ENCODE data around the gene CDIP1.

The CDIP1 gene

GRCh38 chr16:4486126-4486893 is 52.3 kb downstream of the CDIP1 start:
- no peak for DNase-seq

GRCh38 chr16:4481963-4482362 is 56.6 kb downstream of the CDIP1 start:
- no peak for DNase-seq

DNA sequence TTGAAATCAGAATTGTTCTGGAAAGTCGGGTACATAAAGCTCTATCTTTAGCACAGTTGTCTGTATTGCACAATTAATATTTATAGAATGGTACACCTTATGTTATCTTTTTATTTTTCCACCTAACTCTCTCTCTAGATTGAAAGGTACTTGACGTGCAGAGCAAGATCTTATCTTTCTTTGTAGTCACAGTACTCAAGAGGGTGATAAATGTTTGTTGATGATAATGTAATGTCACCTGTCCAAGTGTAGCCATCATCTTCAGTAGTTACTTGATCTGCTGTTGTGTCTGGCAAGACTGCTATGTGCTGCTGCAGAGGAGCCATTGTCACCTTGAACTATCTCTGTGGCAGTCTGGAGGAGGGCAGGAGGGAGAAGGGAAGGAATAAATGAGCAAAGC is 57.0 kb downstream of the CDIP1 start:
- DNase-seq = no peak

- DNase-seq = peak; percentile 47
These were observed 60.6 kb downstream of the CDIP1 start for GRCh38 chr16:4477966-4478365.

DNA sequence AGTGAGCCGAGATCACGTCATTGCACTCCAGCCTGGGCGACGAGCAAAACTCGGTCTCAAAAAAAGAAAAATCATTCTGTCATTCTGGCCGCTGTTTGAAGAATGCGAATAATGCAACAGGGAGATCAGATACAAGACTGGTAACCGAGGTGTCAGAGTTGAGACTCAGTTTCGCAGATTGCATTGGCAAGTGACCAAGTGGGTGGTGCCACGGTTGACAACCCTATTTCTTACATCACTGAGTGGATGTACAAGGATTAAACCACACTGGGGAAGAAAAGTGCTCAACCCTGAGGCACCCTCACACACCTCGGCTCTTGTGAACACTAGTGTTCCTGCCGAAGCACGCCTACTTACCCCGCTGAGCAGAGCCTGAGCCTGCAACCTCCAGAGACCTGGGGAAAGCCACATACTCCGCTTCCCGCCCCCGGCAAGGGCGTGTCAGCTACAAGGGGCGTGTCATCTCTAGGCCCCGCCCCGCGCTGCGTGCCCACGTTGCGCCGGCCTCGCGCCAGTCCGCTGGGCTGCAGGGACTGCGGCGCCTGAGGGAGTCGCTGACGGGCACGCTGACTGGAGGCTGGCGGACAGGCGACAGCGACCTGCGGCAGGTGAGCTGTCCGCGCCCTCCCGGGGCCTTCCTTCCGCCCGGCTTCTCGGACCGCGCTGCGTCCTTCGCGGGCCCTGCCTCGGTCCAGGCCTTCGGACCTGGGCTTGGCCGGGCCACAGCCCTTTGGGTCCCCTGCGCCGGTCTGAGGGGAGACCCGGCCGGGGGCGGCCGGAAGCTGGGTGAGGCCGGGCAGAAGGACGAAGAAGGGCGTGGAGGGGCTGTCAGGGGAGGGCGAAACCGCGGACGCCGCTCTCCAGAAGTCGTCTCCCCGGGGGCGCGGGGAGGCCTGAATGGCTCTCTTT is 62.4 kb downstream of the CDIP1 start, which contains the start of gene HMOX2:
Gene HMOX2, plus strand, starts transcription at position 519 of the 909 bp plus-strand sequence. CDS start 29,127 bp downstream, outside the sequence.
- peak; percentile 95 for DNase-seq

DNA sequence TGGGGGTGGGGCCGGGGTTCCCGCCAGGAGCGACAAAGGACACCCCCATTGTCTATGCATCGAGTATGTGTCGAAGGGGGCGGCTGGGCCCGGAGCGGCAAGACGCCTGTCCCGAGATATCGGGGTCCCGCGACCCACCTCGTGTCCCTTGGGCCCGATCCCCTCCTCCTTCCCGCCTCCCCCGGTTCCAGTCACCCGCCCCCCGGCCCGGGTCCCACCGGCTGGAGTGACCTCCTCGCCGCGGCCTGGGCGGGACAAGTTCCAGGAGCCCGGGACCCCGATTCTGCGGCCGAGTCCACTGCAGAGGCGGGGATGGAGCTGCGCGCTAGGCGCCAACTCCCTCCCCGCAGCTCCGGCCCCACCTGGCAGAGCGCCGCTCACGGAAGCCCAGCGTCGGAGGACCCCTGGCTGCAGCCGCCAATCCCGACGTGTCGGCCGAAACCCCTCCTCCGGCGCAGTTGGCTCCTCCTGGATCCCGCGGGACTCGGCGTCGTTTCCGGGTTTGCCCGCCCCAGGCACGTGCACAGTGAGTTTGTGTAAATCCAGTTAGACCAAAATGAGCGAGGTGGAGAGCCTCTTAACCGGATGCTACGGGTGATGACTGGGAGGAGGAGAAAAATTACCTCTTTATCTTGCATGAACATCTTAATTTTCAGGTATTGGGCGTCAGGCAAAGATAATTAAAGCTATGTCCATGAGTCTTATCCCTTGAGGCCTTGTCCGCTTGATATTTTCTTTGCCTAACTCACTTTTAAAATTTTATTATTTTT is 64.2 kb downstream of the CDIP1 start, which contains the start of gene NMRAL1:
Gene NMRAL1, minus strand, starts transcription at position 434 of the 770 bp plus-strand sequence. CDS start 493 bp downstream, outside the sequence.
- DNase-seq = peak; percentile 92

DNA sequence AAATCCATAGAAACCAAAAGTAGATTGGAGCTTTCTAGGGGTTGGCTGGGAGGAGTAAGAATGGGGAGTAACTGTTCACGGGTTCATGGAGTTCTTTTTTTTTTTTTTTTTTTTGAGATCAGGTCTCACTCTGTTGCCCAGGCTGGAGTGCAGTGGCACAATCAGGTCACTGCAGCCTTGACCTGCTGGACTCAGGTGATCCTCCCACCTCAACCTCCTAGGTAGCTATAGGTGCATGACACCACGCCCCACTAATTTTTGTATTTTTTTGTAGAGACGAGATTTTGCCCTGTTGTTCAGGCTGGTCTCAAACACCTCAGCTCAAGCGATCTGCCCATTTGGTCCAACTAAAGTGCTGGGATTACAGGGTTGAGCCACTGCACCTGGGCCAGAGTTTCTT is 65.7 kb downstream of the CDIP1 start:
- no peak for DNase-seq

DNA sequence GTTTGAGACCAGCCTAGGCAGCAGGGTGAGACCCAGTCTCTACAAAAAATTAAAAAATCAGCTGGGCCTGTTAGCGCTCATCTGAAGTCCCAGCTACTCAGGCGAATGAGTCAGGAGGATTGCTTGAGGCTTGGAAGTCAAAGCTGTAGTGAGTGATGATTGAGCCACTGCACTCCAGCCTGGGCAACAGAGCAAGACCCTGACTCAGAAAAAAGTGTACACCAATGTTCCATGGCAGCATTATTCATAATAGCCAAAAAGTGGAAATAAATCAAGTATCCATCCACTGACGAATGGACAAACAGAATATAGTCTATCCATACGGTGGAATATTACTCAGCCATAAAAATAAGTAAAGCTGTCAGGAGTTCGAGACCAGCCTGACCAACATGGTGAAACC is 66.7 kb downstream of the CDIP1 start:
- no peak for DNase-seq

DNA sequence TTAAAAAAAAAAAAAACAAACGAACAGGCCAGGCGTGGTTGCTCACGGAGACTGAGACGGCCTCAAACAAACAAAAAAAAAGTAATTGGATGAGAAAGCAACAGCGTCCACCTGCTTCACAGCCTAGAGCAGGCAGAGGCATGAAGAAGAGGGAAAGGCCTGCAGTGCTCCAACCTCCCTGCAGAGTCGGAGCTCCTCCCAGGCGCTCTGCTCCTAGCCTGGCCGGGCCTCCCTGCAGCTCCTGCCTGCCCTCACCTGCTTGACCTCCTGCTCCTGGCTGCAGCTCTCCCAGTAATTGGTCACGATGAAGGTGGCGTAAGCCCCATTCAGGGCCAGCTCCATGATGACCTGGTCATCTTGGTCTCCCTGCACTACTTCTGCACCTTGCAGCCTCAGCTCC is 69.6 kb downstream of the CDIP1 start:
- no peak for DNase-seq

DNA sequence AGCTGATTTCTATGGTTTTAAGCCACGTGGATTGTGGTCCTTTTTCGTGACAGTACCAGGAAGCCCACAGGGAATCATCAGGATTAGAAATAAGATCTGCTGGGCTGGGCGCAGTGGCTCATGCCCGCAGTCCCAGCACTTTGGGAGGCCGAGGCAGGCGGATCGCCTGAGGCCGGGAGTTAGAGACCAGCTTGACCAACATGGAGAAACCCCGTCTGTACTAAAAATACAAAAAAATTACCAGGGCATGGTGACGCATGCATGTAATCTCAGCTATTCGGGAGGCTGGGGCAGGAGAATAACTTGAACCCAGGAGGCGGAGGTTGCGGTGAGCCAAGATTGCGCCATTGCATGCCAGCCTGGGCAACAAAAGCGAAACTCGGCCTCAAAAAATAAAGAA is 70.7 kb downstream of the CDIP1 start:
- no peak for DNase-seq

GRCh38 chr16:4465977-4466779 is 72.4 kb downstream of the CDIP1 start:
- DNase-seq = peak; percentile 82

DNA sequence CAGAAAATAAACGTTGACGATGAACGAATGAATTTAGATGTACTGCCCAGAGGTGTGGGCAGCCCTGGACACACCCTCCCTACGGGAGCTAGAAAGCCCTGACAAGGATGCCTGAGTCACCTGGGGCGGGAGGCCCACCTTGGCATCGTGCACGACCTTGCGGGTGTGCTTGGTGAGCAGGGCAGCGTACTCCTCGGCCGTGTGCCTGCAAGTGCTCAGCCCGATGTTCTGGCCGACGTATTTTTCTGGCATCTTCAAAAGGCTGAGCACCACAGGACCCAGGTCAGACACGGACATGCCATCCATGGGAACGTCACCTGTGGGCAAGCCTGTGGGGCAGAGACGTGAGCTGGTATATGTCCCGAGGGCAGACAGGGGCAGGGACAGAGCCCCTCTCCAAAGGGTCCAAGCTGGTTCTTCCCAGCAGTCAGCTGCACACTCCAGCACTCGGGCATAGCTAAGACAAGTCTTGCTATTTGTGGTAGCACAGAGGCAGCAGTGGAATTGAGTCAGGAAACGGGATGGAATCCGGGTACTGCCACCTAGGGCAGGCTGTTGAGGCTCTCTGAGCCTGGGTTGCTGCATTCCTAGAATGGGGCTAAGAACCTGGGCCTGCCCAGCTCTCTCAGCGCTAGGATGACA is 74.9 kb downstream of the CDIP1 start:
- no peak for DNase-seq

DNA sequence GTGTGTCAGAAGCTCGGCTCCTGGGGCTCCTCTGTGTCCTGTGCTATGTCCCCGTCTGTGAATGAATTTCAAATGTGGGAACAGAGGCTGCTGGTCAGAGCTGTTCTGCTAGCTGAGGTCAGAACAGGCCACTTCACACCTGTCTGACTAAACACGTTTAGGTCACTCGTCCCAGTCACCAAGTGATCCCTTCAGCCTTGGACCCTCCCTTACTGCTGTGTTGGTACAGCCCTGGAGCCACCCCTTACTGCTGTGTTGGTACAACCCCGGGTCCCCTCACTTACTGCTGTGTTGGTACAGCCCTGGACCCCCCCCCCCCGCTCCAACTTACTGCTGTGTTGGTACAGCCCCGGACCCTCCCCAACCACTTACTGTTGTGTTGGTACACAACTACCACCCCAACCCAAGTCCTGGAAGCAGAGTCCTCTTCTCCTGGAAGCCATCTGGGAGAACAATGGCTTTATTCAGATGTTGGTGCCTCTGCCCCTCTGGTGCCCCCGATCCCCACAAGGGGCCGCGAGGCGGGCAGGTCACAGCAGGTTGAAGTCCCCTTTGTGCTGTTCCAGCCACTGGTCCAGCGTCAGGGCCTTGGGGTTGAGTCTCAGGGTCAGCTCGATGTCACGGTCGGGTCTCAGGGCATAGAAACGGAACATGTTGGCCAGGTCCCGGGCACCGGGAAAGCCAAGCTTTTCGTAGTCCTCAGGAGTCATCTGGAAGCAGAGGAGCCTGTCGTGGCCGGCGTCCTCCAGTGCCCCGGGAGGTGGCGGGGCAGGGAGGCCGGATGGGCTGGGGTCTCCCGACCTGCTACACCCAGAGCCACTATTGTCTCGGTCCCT is 77.1 kb downstream of the CDIP1 start:
- DNase-seq = no peak

GRCh38 chr16:4460936-4461249 is 77.7 kb downstream of the CDIP1 start:
- DNase-seq = no peak

All from CD4-positive, alpha-beta T cell treated with Interleukin-21 for 1 hour (primary cell).